Endothelial cell (in vitro differentiated cells): ENCODE data around the gene PLCL2. TPM values are rescaled to one million over a fixed set of nuclear protein-coding genes. Genes with fewer than 3 reads are reported as not detected.

Source experiments
- DNase-seq: peaks from one replicate; pipeline ENCODE4 v3.0.0; 2021; ENCODE audit warnings: low spot score
- H3K27ac Mint-ChIP-seq: one replicate; pipeline ENCODE4 v1.8.0; 2021; ENCODE audit warnings: mixed read lengths, inconsistent platforms; ENCODE audit not compliant: unreplicated experiment
- H3K27me3 Mint-ChIP-seq: one replicate; pipeline ENCODE4 v1.8.0; 2021; ENCODE audit warnings: mild to moderate bottlenecking, moderate library complexity, mixed read lengths, inconsistent platforms; ENCODE audit not compliant: unreplicated experiment
- H3K36me3 Mint-ChIP-seq: one replicate; pipeline ENCODE4 v1.8.0; 2021; ENCODE audit warnings: mild to moderate bottlenecking, low read depth, mixed read lengths, inconsistent platforms; ENCODE audit not compliant: unreplicated experiment
- H3K4me1 Mint-ChIP-seq: one replicate; pipeline ENCODE4 v1.8.0; 2021; ENCODE audit warnings: mild to moderate bottlenecking, mixed read lengths, inconsistent platforms; ENCODE audit not compliant: unreplicated experiment
- H3K4me3 Mint-ChIP-seq: one replicate; pipeline ENCODE4 v1.8.0; 2021; ENCODE audit warnings: mild to moderate bottlenecking, mixed read lengths, inconsistent platforms; ENCODE audit not compliant: unreplicated experiment
- H3K9me3 Mint-ChIP-seq: one replicate; pipeline ENCODE4 v1.8.0; 2021; ENCODE audit warnings: mixed read lengths, inconsistent platforms; ENCODE audit not compliant: unreplicated experiment
- total RNA-seq: library from RNA; stranded (reverse); fragmentation: NEBNext Ultra II Directional; extraction: Animal tissue kit (Norgen Biotek cat#: 25700); gene quantifications from one replicate; pipeline ENCODE4 v1.2.1, GENCODE V29; 2021; ENCODE audit not compliant: unreplicated experiment
- TF ChIP-seq, protein P1 (sequence below): fragments of 200-600 bp; sonication (generic); IDR thresholded peaks from one replicate; pipeline ENCODE4 v1.5.0; 2021; ENCODE audit warnings: antibody characterized with exemption; ENCODE audit not compliant: unreplicated experiment

The PLCL2 gene
- total RNA-seq, 1 donor from 2014 or later, result 18.8 TPM

GRCh38 chr3:17063596-17063995 lies 178.8 kb downstream of the PLCL2 start:
- no peak overlapping the region for H3K4me3 Mint-ChIP-seq
- peaks cover 13% of the 10 kb centered on the region for H3K4me1 Mint-ChIP-seq
- no peak overlapping the region for H3K27ac Mint-ChIP-seq
- H3K36me3 Mint-ChIP-seq, result no peaks in the 10 kb centered on the region
- H3K27me3 Mint-ChIP-seq, result peaks cover 2% of the 10 kb centered on the region
- TF ChIP-seq, protein P1, sequence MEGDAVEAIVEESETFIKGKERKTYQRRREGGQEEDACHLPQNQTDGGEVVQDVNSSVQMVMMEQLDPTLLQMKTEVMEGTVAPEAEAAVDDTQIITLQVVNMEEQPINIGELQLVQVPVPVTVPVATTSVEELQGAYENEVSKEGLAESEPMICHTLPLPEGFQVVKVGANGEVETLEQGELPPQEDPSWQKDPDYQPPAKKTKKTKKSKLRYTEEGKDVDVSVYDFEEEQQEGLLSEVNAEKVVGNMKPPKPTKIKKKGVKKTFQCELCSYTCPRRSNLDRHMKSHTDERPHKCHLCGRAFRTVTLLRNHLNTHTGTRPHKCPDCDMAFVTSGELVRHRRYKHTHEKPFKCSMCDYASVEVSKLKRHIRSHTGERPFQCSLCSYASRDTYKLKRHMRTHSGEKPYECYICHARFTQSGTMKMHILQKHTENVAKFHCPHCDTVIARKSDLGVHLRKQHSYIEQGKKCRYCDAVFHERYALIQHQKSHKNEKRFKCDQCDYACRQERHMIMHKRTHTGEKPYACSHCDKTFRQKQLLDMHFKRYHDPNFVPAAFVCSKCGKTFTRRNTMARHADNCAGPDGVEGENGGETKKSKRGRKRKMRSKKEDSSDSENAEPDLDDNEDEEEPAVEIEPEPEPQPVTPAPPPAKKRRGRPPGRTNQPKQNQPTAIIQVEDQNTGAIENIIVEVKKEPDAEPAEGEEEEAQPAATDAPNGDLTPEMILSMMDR, result no peak
- DNase-seq, result no peak
- H3K9me3 Mint-ChIP-seq, result no peaks in the 10 kb centered on the region

DNA sequence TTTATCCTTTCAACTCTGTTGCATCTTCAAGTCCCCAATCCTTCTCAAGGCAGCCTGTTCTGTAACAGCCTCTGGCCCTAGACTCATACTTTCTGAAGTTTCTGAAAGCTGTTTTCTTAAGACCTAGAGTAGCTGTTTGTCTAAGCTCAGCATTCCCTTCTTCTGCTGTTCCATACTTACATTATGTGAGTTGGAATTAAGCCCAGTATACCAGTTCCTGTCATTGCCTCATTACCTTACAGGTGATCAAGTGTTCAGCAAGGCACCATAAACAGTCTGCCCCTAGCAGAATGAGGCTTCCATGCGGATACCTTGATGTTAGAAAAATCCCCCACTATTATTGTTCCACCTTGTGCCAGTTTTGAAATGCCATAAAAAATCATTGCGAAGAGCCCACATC lies 180.6 kb downstream of the PLCL2 start:
- Mint-ChIP-seq H3K9me3 (no peaks in the 10 kb centered on the region), H3K4me3 (no peak overlapping the region), H3K4me1 (peaks cover 21% of the 10 kb centered on the region), H3K27ac (no peak overlapping the region), H3K36me3 (no peaks in the 10 kb centered on the region), H3K27me3 (peaks cover 5% of the 10 kb centered on the region)
- DNase-seq, result no peak
- TF ChIP-seq, protein P1, result no peak

DNA sequence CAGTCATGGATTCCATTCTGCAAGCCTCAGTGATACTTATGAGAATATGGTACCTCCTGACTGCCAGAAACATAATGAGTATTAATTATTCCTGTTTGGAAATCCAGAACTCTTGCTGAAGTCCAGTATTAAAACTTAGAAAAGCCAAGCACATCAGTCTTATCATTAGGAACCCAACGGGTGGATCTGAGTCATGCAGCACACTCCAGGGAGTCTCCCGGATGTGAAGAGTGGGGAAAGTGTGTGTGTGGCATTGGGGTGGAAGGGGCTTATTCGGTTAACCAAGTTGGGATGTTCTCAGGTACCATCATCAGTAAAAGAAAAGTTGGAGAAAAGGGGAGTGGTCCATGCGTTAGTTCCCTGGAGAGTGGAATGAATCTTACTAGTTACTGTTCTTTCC lies 181.1 kb downstream of the PLCL2 start:
- TF ChIP-seq, protein P1, result no peak
- Mint-ChIP-seq H3K27me3 (peaks cover 5% of the 10 kb centered on the region), H3K9me3 (no peaks in the 10 kb centered on the region), H3K4me3 (no peak overlapping the region), H3K36me3 (no peaks in the 10 kb centered on the region), H3K4me1 (peaks cover 27% of the 10 kb centered on the region), H3K27ac (no peak overlapping the region)
- no peak for DNase-seq

- no peak overlapping the region for H3K4me3 Mint-ChIP-seq
Measured at GRCh38 chr3:17069754-17070153, 185.0 kb downstream of the PLCL2 start.

GRCh38 chr3:17070161-17070959 lies 185.6 kb downstream of the PLCL2 start:
- peaks cover 5% of the 10 kb centered on the region for H3K27me3 Mint-ChIP-seq
- no peak overlapping the region for H3K27ac Mint-ChIP-seq
- no peak overlapping the region for H3K4me3 Mint-ChIP-seq
- no peak for DNase-seq
- no peaks in the 10 kb centered on the region for H3K9me3 Mint-ChIP-seq
- TF ChIP-seq, protein P1, result no peak
- peaks cover 28% of the 10 kb centered on the region for H3K4me1 Mint-ChIP-seq
- peaks cover 3% of the 10 kb centered on the region for H3K36me3 Mint-ChIP-seq

More at GRCh38 chr3:17069754-17070153, 185.0 kb downstream of the PLCL2 start:
- Mint-ChIP-seq H3K27ac (no peak overlapping the region), H3K9me3 (no peaks in the 10 kb centered on the region), H3K36me3 (peaks cover 3% of the 10 kb centered on the region), H3K4me1 (peaks cover 29% of the 10 kb centered on the region), H3K27me3 (peaks cover 5% of the 10 kb centered on the region)
- DNase-seq, result no peak
- TF ChIP-seq, protein P1, result no peak
